PC-9 (cell line): Measurements from ENCODE around the gene CHCHD5. TPM values are rescaled to one million over a fixed set of nuclear protein-coding genes. Genes with fewer than 3 reads are reported as not detected.

Experiments used
- BruUV-seq: library from RNA; stranded (reverse); fragments of 400-500 nt; replicated peaks from 2 replicates; lab custom pipeline; 2021; lab: Mats Ljungman, UMichigan
- CTCF ChIA-PET: fragments of 300-600 bp; sonication (Branson Sonifier 250); formaldehyde crosslinking; loops from one replicate; lab custom pipeline; 2022; ENCODE audit warnings: antibody characterized with exemption; lab: Charles Lee
- POLR2A ChIA-PET: fragments of 300-600 bp; sonication (Branson Sonifier 250); formaldehyde crosslinking; loops from one replicate; lab custom pipeline; 2022; ENCODE audit warnings: antibody characterized with exemption; ENCODE audit not compliant: unreplicated experiment; lab: Charles Lee
- DNase-seq, 2 experiments: peaks; one replicate each; pipeline versions ENCODE4 v3.0.0 to v3.0.0-alpha.2; 2015 to 2022; ENCODE audit warnings: mixed read lengths in 1 of 2
- H2AFZ ChIP-seq: fragments of 200-600 bp; sonication (generic); 2 replicates; pipeline ENCODE4 v1.8.1; 2017; ENCODE audit warnings: antibody characterized with exemption
- H3F3A ChIP-seq: fragments of 200-600 bp; sonication (generic); 2 replicates; pipeline ENCODE4 v1.8.1; 2017; ENCODE audit warnings: antibody characterized with exemption, mild to moderate bottlenecking, low read depth; ENCODE audit not compliant: insufficient read depth
- H3K27ac ChIP-seq: fragments of 200-600 bp; sonication (generic); 2 replicates; pipeline ENCODE4 v1.6.1; 2016; ENCODE audit warnings: mixed run types
- H3K27me3 ChIP-seq: fragments of 200-600 bp; sonication (generic); 2 replicates; pipeline ENCODE4 v1.6.1; 2016; ENCODE audit warnings: low read depth, mixed run types; ENCODE audit not compliant: insufficient read depth
- H3K36me3 ChIP-seq: fragments of 200-600 bp; sonication (generic); 2 replicates; pipeline ENCODE4 v1.6.1; 2016; ENCODE audit warnings: low read depth, mixed run types
- H3K4me1 ChIP-seq: fragments of 200-600 bp; sonication (generic); replicated peaks from 2 replicates; pipeline ENCODE4 v1.6.1; 2016; ENCODE audit warnings: mixed run types; ENCODE audit not compliant: insufficient read depth
- H3K4me2 ChIP-seq: fragments of 200-600 bp; sonication (generic); 2 replicates; pipeline ENCODE4 v1.6.1; 2017; ENCODE audit warnings: mixed run types
- H3K4me3 ChIP-seq: fragments of 200-600 bp; sonication (generic); 2 replicates; pipeline ENCODE4 v1.6.1; 2016; ENCODE audit warnings: mixed run types
- H3K79me2 ChIP-seq: fragments of 200-600 bp; sonication (generic); 2 replicates; pipeline ENCODE4 v1.6.1; 2017; ENCODE audit warnings: low read depth, mixed run types
- H3K9me2 ChIP-seq: fragments of 200-600 bp; sonication (generic); 2 replicates; pipeline ENCODE4 v1.8.1; 2017; ENCODE audit warnings: mild to moderate bottlenecking; ENCODE audit not compliant: insufficient read depth
- H3K9me3 ChIP-seq: fragments of 200-600 bp; sonication (generic); 2 replicates; pipeline ENCODE4 v1.8.1; 2016; ENCODE audit warnings: low read depth; ENCODE audit not compliant: insufficient read depth
- H4K20me1 ChIP-seq: fragments of 200-600 bp; sonication (generic); 2 replicates; pipeline ENCODE4 v1.8.1; 2017; ENCODE audit not compliant: insufficient read depth
- CTCF ChIP-seq: fragments of 200-600 bp; sonication (generic); conservative IDR thresholded peaks from 2 replicates; pipeline ENCODE4 v1.6.1; 2017; ENCODE audit warnings: mixed run types, antibody characterized with exemption, mild to moderate bottlenecking, moderate library complexity
- EZH2 ChIP-seq: fragments of 200-600 bp; sonication (generic); IDR thresholded peaks from 2 replicates; pipeline ENCODE4 v1.8.0; 2017; ENCODE audit warnings: antibody characterized with exemption, low read depth
- intact Hi-C: fragments of 100-400 bp; cut with micrococcal nuclease; formaldehyde crosslinking; loops from one replicate; pipeline ENCODE4 v1.10.0; 2022; ENCODE audit not compliant: unreplicated experiment
- total RNA-seq: library from RNA; stranded (reverse); gene quantifications from 2 replicates; pipeline ENCODE4 v1.2.3, GENCODE V29; 2021

Gene CHCHD5
- total RNA-seq, 1 experiment from 2014 or later: 38.4 TPM

- no TSS peak for BruUV-seq
- H3K79me2 ChIP-seq: peaks cover 10% of the 10 kb centered on the region
- H3K36me3 ChIP-seq: no peaks in the 10 kb centered on the region
- POLR2A ChIA-PET: no interaction called here
- no peak for TF ChIP-seq CTCF
- no peak for TF ChIP-seq EZH2
- H3K27me3 ChIP-seq: no peaks in the 10 kb centered on the region
- CTCF ChIA-PET: interaction anchor here (1.8 kb wide), 1 partner anchor 15 kb away, joined by 7 read pairs; the partner anchor contains the start of gene SLC20A1
- no peaks in the 10 kb centered on the region for H3K9me3 ChIP-seq
- H3K4me3 ChIP-seq: no peak overlapping the region
- H3K27ac ChIP-seq: no peak overlapping the region
- H4K20me1 ChIP-seq: no peaks in the 10 kb centered on the region
- H2AFZ ChIP-seq: no peak overlapping the region
- peaks cover 42% of the 10 kb centered on the region for H3F3A ChIP-seq
- DNase-seq: no peak
- no peaks in the 10 kb centered on the region for H3K9me2 ChIP-seq
- peaks cover 69% of the 10 kb centered on the region for H3K4me1 ChIP-seq
- intact Hi-C loops: no loop called here
- H3K4me2 ChIP-seq: no peak overlapping the region
These were observed 45.9 kb downstream of the CHCHD5 start for GRCh38 chr2:112630268-112630667.

GRCh38 chr2:112633708-112634107, 49.3 kb downstream of the CHCHD5 start:
- no peaks in the 10 kb centered on the region for H3K79me2 ChIP-seq
- no peaks in the 10 kb centered on the region for H3K36me3 ChIP-seq
- H4K20me1 ChIP-seq: no peaks in the 10 kb centered on the region
- no peaks in the 10 kb centered on the region for H3K27me3 ChIP-seq
- no peak overlapping the region for H3K4me2 ChIP-seq
- H3K4me1 ChIP-seq: peaks cover 35% of the 10 kb centered on the region
- H3K9me2 ChIP-seq: no peaks in the 10 kb centered on the region
- no peaks in the 10 kb centered on the region for H3K9me3 ChIP-seq
- no peak overlapping the region for H2AFZ ChIP-seq
- ChIA-PET CTCF (interaction anchor here (0.8 kb wide), 1 partner anchor 11 kb away, joined by 19 read pairs; no protein-coding TSS in a partner anchor), POLR2A (no interaction called here)
- intact Hi-C loops: no loop called here
- BruUV-seq: no TSS peak
- H3K27ac ChIP-seq: no peak overlapping the region
- no peak for DNase-seq
- TF ChIP-seq CTCF (no peak), EZH2 (no peak)
- no peak overlapping the region for H3K4me3 ChIP-seq
- peaks cover 9% of the 10 kb centered on the region; the same call in 1 of the 2 replicates for H3F3A ChIP-seq

GRCh38 chr2:112634153-112634873, 49.9 kb downstream of the CHCHD5 start:
- H2AFZ ChIP-seq: no peak overlapping the region
- no peak overlapping the region for H3K4me2 ChIP-seq
- intact Hi-C loops: no loop called here
- H3K4me3 ChIP-seq: no peak overlapping the region
- POLR2A ChIA-PET: no interaction called here
- no peaks in the 10 kb centered on the region for H3K9me3 ChIP-seq
- H3K79me2 ChIP-seq: no peaks in the 10 kb centered on the region
- H3F3A ChIP-seq: peaks cover 5% of the 10 kb centered on the region
- H4K20me1 ChIP-seq: no peaks in the 10 kb centered on the region
- H3K9me2 ChIP-seq: no peaks in the 10 kb centered on the region
- H3K4me1 ChIP-seq: peaks cover 34% of the 10 kb centered on the region
- TF ChIP-seq EZH2: no peak
- TF ChIP-seq CTCF: no peak
- H3K27me3 ChIP-seq: no peaks in the 10 kb centered on the region
- H3K36me3 ChIP-seq: no peaks in the 10 kb centered on the region
- no peak for DNase-seq
- H3K27ac ChIP-seq: no peak overlapping the region
- CTCF ChIA-PET: interaction anchor here (0.8 kb wide), 1 partner anchor 11 kb away, joined by 19 read pairs; no protein-coding TSS in a partner anchor
- BruUV-seq: no TSS peak
